K562 (cell line): ENCODE measurements around the gene ASXL2. TPM values are rescaled to one million over a fixed set of nuclear protein-coding genes. Genes with fewer than 3 reads are reported as not detected.

ENCODE experiments used
- ATAC-seq: fragments of 200-7000 bp; cut with Tn5 transposase; 3 replicates; pipeline ENCODE4 v1.9.1; 2020; ENCODE audit warnings: moderate library complexity
- BruUV-seq: library from RNA; stranded (reverse); fragments of 400-500 nt; replicated peaks from 2 replicates; lab custom pipeline; 2021; lab: Mats Ljungman, UMichigan
- CTCF ChIA-PET: fragments of 300-600 bp; formaldehyde crosslinking; extraction: SDS; loops from one replicate; lab custom pipeline; 2021; ENCODE audit warnings: low intra/inter-chr PET ratio; lab: Yijun Ruan, JAX
- POLR2A ChIA-PET: fragments of 300-600, 350-650 bp; sonication (Branson Sonifier 250); formaldehyde crosslinking; extraction: SDS; loops from one replicate; lab custom pipeline; 2021; ENCODE audit warnings: antibody characterized with exemption, inconsistent platforms; lab: Yijun Ruan, JAX
- DNase-seq, 4 experiments: peaks; one replicate each; pipeline versions ENCODE4 v3.0.0 to v3.0.0-alpha.2; 2011 to 2018; ENCODE audit warnings: low spot score in 3 of 4, mixed read lengths in 3 of 4; ENCODE audit errors: extremely low read depth in 1 of 4
- FAIRE-seq: peaks from 2 replicates; lab custom pipeline; 2011; peaks lifted over from hg19 to GRCh38; lab: Jason Lieb, UNC
- H2AFZ ChIP-seq: 2 replicates; pipeline ENCODE4 v1.6.0; 2011; ENCODE audit warnings: low read depth, low read length, control low read depth, inconsistent platforms
- H3K27ac ChIP-seq: fragments of 200-600 bp; 3 replicates; pipeline ENCODE4 v1.8.0; 2011; ENCODE audit warnings: low read depth, mild to moderate bottlenecking, control low read depth, inconsistent platforms, low read length, moderate library complexity, mixed read lengths; ENCODE audit errors: extremely low read depth
- H3K27me3 ChIP-seq, 2 experiments: fragments of 300-600 bp in 1 of 2; 2 replicates in 1 of 2; 3 replicates in 1 of 2; pipeline versions ENCODE4 v1.6.0 to v1.8.0; 2011; ENCODE audit warnings: inconsistent platforms in 2 of 2, low read length in 2 of 2, mild to moderate bottlenecking in 1 of 2, mixed read lengths in 1 of 2, moderate library complexity in 1 of 2; ENCODE audit not compliant: control insufficient read depth in 2 of 2, insufficient read depth in 2 of 2
- H3K36me3 ChIP-seq: fragments of 300-600 bp; 3 replicates; pipeline ENCODE4 v1.8.0; 2011; ENCODE audit warnings: mild to moderate bottlenecking, low read length, inconsistent platforms; ENCODE audit not compliant: control insufficient read depth, insufficient read depth
- H3K4me1 ChIP-seq, 2 experiments: fragments of 200-600 bp in 1 of 2; replicated peaks in 1 of 2; 2 replicates in 1 of 2; 3 replicates in 1 of 2; pipeline versions ENCODE4 v1.5.1 to v1.8.0; 2011; ENCODE audit warnings: inconsistent platforms in 2 of 2, low read length in 2 of 2, mild to moderate bottlenecking in 1 of 2, mixed read lengths in 1 of 2, moderate library complexity in 1 of 2; ENCODE audit not compliant: control insufficient read depth in 2 of 2, insufficient read depth in 2 of 2
- H3K4me2 ChIP-seq: 2 replicates; pipeline ENCODE4 v1.6.1; 2011; ENCODE audit warnings: low read length, control low read depth, inconsistent platforms, mixed read lengths; ENCODE audit not compliant: insufficient read depth
- H3K4me3 ChIP-seq: fragments of 200-600 bp; sonication (generic), shearing (Covaris generic); 2 replicates; pipeline ENCODE4 v1.5.1; 2016; ENCODE audit warnings: control low read depth, inconsistent platforms
- H3K79me2 ChIP-seq: fragments of 200-600 bp; 3 replicates; pipeline ENCODE4 v1.8.0; 2011; ENCODE audit warnings: low read length, inconsistent platforms; ENCODE audit not compliant: control insufficient read depth, insufficient read depth
- H3K9ac ChIP-seq, 2 experiments: 2 replicates each; pipeline versions ENCODE4 v1.6.0 to v1.6.1; 2011; ENCODE audit warnings: low read depth in 2 of 2, low read length in 2 of 2, control low read depth in 1 of 2, inconsistent platforms in 1 of 2, mild to moderate bottlenecking in 1 of 2, mixed read lengths in 1 of 2; ENCODE audit not compliant: insufficient read depth in 1 of 2
- H3K9me1 ChIP-seq: one replicate; pipeline ENCODE4 v1.6.0; 2011; ENCODE audit warnings: inconsistent platforms, mild to moderate bottlenecking, low read length, moderate library complexity; ENCODE audit not compliant: control insufficient read depth, insufficient read depth
- H3K9me3 ChIP-seq: replicated peaks from 2 replicates; pipeline ENCODE4 v1.5.1; 2011; ENCODE audit warnings: low read depth, low read length, inconsistent platforms; ENCODE audit not compliant: control insufficient read depth, insufficient read depth
- H4K20me1 ChIP-seq: replicated peaks from 2 replicates; pipeline ENCODE4 v1.6.1; 2011; ENCODE audit warnings: low read length, inconsistent platforms, mixed read lengths; ENCODE audit not compliant: control insufficient read depth, insufficient read depth
- DMBX1 ChIP-seq: fragments of 250-450 bp; sonication (Bioruptor Pico); IDR thresholded peaks from 2 replicates; pipeline ENCODE4 v1.8.0; 2022; ENCODE audit warnings: inconsistent platforms, mild to moderate bottlenecking, moderate library complexity, borderline replicate concordance
- POLR2AphosphoS5 ChIP-seq: IDR thresholded peaks from 2 replicates; pipeline ENCODE4 v1.6.1; 2011; ENCODE audit warnings: mild to moderate bottlenecking, low read depth, low read length, moderate library complexity; ENCODE audit not compliant: control insufficient read depth, insufficient read depth
- WGBS: fragments of 100-300 bp; shearing (Covaris generic); methylation state at CpG from one replicate; pipeline ENCODE4 v1.1.6; 2016; ENCODE audit warnings: low coverage, mixed read lengths; ENCODE audit not compliant: insufficient coverage; ENCODE audit errors: missing lambda C conversion rate; 5-methylcytosine and 5-hydroxymethylcytosine counted together
- in situ Hi-C: fragments of 300-500 bp; cut with MboI; formaldehyde crosslinking; loops from 4 replicates; pipeline ENCODE4 v1.15.0; 2018; ENCODE audit warnings: inconsistent platforms, mixed read lengths
- intact Hi-C: fragments of 100-400 bp; cut with micrococcal nuclease; formaldehyde crosslinking; loops from 2 replicates; pipeline ENCODE4 v1.14.2; 2022
- polyA plus RNA-seq, 8 experiments: library from polyadenylated mRNA; depleted of rRNA in 4 of 8; stranded (reverse) in 5 of 8; unstranded in 3 of 8; fragments of >200 nt; fragmentation: Nextera tagmentation in 2 of 8; fragmentation: Illumina TruSeq in 1 of 8; extraction: Ambion mirVana in 2 of 8; extraction: Trizol in 1 of 8; gene quantifications; 2 replicates each; pipeline versions ENCODE4 v1.2.1 to v1.2.3, GENCODE V29; 2011 to 2014; ENCODE audit warnings: inconsistent platforms in 1 of 8, missing spikeins in 1 of 8
- total RNA-seq, 7 experiments: library from RNA; depleted of rRNA in 6 of 7; stranded (reverse); fragments of >200 nt in 6 of 7; fragmentation: Illumina TruSeq in 2 of 7; extraction: Trizol in 2 of 7; gene quantifications; 2 replicates each; pipeline versions ENCODE4 v1.2.1 to v1.2.3, GENCODE V29; 2011 to 2021; ENCODE audit warnings: low replicate concordance in 1 of 7
- TF ChIP-seq, protein P1 (sequence below), 2 experiments: fragments of 450-650 bp in 1 of 2; sonication (generic) in 1 of 2; formaldehyde crosslinking in 1 of 2; IDR thresholded peaks in 1 of 2; conservative IDR thresholded peaks in 1 of 2; 2 replicates each; pipeline versions ENCODE4 v1.6.1 to v1.8.1; 2016 to 2023; ENCODE audit warnings: mild to moderate bottlenecking in 2 of 2, moderate library complexity in 2 of 2, inconsistent platforms in 1 of 2, missing genetic modification reagents in 1 of 2

Gene ASXL2
- total and polyA plus RNA-seq, 9 of the 15 experiments (the other 6 are each of a cell fraction or from before 2014, with no cell fraction given), result 2.2 to 25.9 (median 9.0) TPM

DNA sequence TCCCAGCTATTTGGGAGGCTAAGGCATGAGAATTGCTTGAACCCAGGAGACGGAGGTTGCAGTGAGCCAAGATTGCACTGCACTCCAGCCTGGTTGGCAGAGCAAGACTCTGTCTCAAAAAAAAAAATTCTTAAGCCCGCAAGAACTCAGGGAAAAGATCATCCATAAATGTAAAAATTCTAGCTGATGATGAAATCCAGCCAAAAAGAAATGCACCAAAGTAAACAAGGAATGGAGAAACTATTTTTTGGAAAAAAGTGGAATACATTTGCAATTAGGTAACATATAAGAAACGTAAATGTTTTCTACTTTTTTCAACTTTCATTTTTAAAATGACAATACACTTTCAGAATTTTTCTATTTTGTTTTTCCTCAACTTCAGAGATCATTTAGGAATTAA is 61.3 kb downstream of the ASXL2 start:
- FAIRE-seq, result no peak
- no peak overlapping the region for H3K27ac ChIP-seq
- no peak overlapping the region for H3K4me2 ChIP-seq
- POLR2A ChIA-PET, result interaction anchor here (1.6 kb wide), 1 partner anchor 9 kb away, joined by 4 read pairs; no protein-coding TSS in a partner anchor
- H3K4me1 ChIP-seq, result peaks cover 3 to 8% of the 10 kb centered on the region in 2 experiments; a peak in 4 of 5 replicates
- H3K4me3 ChIP-seq, result no peak overlapping the region
- H4K20me1 ChIP-seq, result 0 out of 2 replicates have a peak, but pooled peaks cover 3% of the 10 kb centered on the region
- DNase-seq, result no peak
- H3K9me3 ChIP-seq, result no peaks in the 10 kb centered on the region
- intact Hi-C loops (no loop called here), in situ Hi-C loops (no loop called here)
- CTCF ChIA-PET, result no interaction called here
- peaks cover 50% of the 10 kb centered on the region for H3K79me2 ChIP-seq
- 95% methylated on average over 3 of the region's 3 CpGs for WGBS
- ATAC-seq, result no peak
- H3K36me3 ChIP-seq, result peaks cover 11% of the 10 kb centered on the region; the same call in 1 of the 3 replicates
- no peaks in the 10 kb centered on the region for H3K9me1 ChIP-seq
- TF ChIP-seq DMBX1 (CRISPR knock-in tag) (no peak), POLR2AphosphoS5 (no peak)
- TF ChIP-seq, protein P1, sequence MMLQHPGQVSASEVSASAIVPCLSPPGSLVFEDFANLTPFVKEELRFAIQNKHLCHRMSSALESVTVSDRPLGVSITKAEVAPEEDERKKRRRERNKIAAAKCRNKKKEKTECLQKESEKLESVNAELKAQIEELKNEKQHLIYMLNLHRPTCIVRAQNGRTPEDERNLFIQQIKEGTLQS (IDR thresholded peaks at IDR 0.05), result peak; percentile 32; the same call in 1 of the 2 replicates
- TF ChIP-seq, protein P1 (CRISPR knock-in tag; conservative IDR thresholded peaks at IDR 0.05), result no peak
- no peak overlapping the region for H3K9ac ChIP-seq
- BruUV-seq, result no TSS peak
- H3K27me3 ChIP-seq, result no peaks in the 10 kb centered on the region
- no peak overlapping the region for H2AFZ ChIP-seq
